ENCODE measurements around the gene CAMK2B. TPM values are rescaled to one million over a fixed set of nuclear protein-coding genes. Genes with fewer than 3 reads are reported as not detected.
"Not testable (repeated sequence)": the region's sequence is repeated elsewhere in the genome, so short reads cannot be mapped to it uniquely, and the experiment has no call there.

Gene CAMK2B
- total and polyA plus RNA-seq, 7 experiments from 2014 or later: 0.12 to 0.61 TPM; not detected in 5

- no peak overlapping the region for H3K4me3 Mint-ChIP-seq
These were observed 151.3 kb downstream of the CAMK2B start for GRCh38 chr7:44173911-44174693.

GRCh38 chr7:44172803-44173424, 152.5 kb downstream of the CAMK2B start:
- DNase-seq: no peak
- no peaks in the 10 kb centered on the region for H3K36me3 ChIP-seq (ENCODE audit: control insufficient read depth in 2 of 3, insufficient read depth in 3 of 3, low read length in 3 of 3)
- no peak for ATAC-seq
- no peak overlapping the region for H3K27ac ChIP-seq (ENCODE audit: low read depth, low read length)
- peaks cover 0 to 3% (median 0%) of the 10 kb centered on the region in 5 donors for H3K36me3 Mint-ChIP-seq
- H3K27me3 ChIP-seq (ENCODE audit: control insufficient read depth in 2 of 2, insufficient read depth in 2 of 2, low read length in 2 of 2): no peaks in the 10 kb centered on the region
- no peak overlapping the region for H3K4me3 ChIP-seq (ENCODE audit: low read length)
- ChIA-PET POLR2A (interaction anchor here (0.8 kb wide), 1 partner anchor 105 kb away, joined by 3 read pairs; no protein-coding TSS in a partner anchor), CTCF (no interaction called here)
- peaks cover 0 to 23% (median 3%) of the 10 kb centered on the region in 5 donors for H3K27me3 Mint-ChIP-seq
- no peaks in the 10 kb centered on the region for H3K9me3 ChIP-seq (ENCODE audit: control insufficient read depth in 2 of 3, low read length in 3 of 3)
- H3K9me3 Mint-ChIP-seq: peaks cover 0 to 12% (median 3%) of the 10 kb centered on the region in 11 donors
- intact Hi-C loops (cut with micrococcal nuclease): no loop called here
- H3K27ac Mint-ChIP-seq: no peak overlapping the region
- H3K4me1 ChIP-seq (ENCODE audit: control insufficient read depth in 2 of 2, insufficient read depth in 2 of 2, low read length in 2 of 2): no peaks in the 10 kb centered on the region
- peaks cover under 1 to 5% (median 2%) of the 10 kb centered on the region in 7 donors for H3K4me1 Mint-ChIP-seq
- H3K4me3 Mint-ChIP-seq: no peak overlapping the region

More at GRCh38 chr7:44173911-44174693, 151.3 kb downstream of the CAMK2B start:
- ChIA-PET POLR2A (no interaction called here), CTCF (no interaction called here)
- Histone ChIP-seq H3K27ac (ENCODE audit: low read depth, low read length) (no peak overlapping the region), H3K27me3 (ENCODE audit: control insufficient read depth in 2 of 2, insufficient read depth in 2 of 2, low read length in 2 of 2) (no peaks in the 10 kb centered on the region), H3K9me3 (ENCODE audit: control insufficient read depth in 2 of 3, low read length in 3 of 3) (no peaks in the 10 kb centered on the region), H3K36me3 (ENCODE audit: control insufficient read depth in 2 of 3, insufficient read depth in 3 of 3, low read length in 3 of 3) (no peaks in the 10 kb centered on the region), H3K4me1 (ENCODE audit: control insufficient read depth in 2 of 2, insufficient read depth in 2 of 2, low read length in 2 of 2) (no peaks in the 10 kb centered on the region), H3K4me3 (ENCODE audit: low read length) (no peak overlapping the region)
- peaks cover 0 to 3% (median 0%) of the 10 kb centered on the region in 7 donors for H3K4me1 Mint-ChIP-seq
- H3K36me3 Mint-ChIP-seq: peaks cover 0 to 3% (median 0%) of the 10 kb centered on the region in 5 donors
- H3K27me3 Mint-ChIP-seq: peaks cover 0 to 25% (median 4%) of the 10 kb centered on the region in 5 donors
- H3K9me3 Mint-ChIP-seq: peaks cover 0 to 12% (median 3%) of the 10 kb centered on the region in 11 donors
- intact Hi-C loops (cut with micrococcal nuclease): no loop called here
- DNase-seq (no peak), ATAC-seq (no peak)
- H3K27ac Mint-ChIP-seq: no peak overlapping the region

GRCh38 chr7:44172352-44172751, 153.0 kb downstream of the CAMK2B start:
- H3K4me1 ChIP-seq (ENCODE audit: control insufficient read depth in 2 of 2, insufficient read depth in 2 of 2, low read length in 2 of 2): no peaks in the 10 kb centered on the region
- ATAC-seq: no peak
- no peaks in the 10 kb centered on the region for H3K9me3 ChIP-seq (ENCODE audit: control insufficient read depth in 2 of 3, low read length in 3 of 3)
- H3K36me3 ChIP-seq (ENCODE audit: control insufficient read depth in 2 of 3, insufficient read depth in 3 of 3, low read length in 3 of 3): no peaks in the 10 kb centered on the region
- H3K27me3 ChIP-seq (ENCODE audit: control insufficient read depth in 2 of 2, insufficient read depth in 2 of 2, low read length in 2 of 2): no peaks in the 10 kb centered on the region
- CTCF ChIA-PET: no interaction called here
- intact Hi-C loops (cut with micrococcal nuclease): no loop called here
- peaks cover 0 to 24% (median 0%) of the 10 kb centered on the region in 5 donors for H3K27me3 Mint-ChIP-seq
- H3K36me3 Mint-ChIP-seq: peaks cover 0 to 3% (median 0%) of the 10 kb centered on the region in 5 donors
- peaks cover 0 to 12% (median 3%) of the 10 kb centered on the region in 11 donors for H3K9me3 Mint-ChIP-seq
- no peak overlapping the region for H3K27ac ChIP-seq (ENCODE audit: low read depth, low read length)
- no peak for DNase-seq
- peaks cover 5 to 11% (median 7%) of the 10 kb centered on the region in 7 donors for H3K4me1 Mint-ChIP-seq
- no peak overlapping the region for H3K4me3 ChIP-seq (ENCODE audit: low read length)
- H3K4me3 Mint-ChIP-seq: no peak overlapping the region
- POLR2A ChIA-PET: interaction anchor here (0.8 kb wide), 1 partner anchor 105 kb away, joined by 3 read pairs; no protein-coding TSS in a partner anchor
- no peak overlapping the region for H3K27ac Mint-ChIP-seq

GRCh38 chr7:44171901-44172300, 153.5 kb downstream of the CAMK2B start:
- H3K27ac Mint-ChIP-seq; H3K4me1 ChIP-seq (ENCODE audit: control insufficient read depth in 2 of 2, insufficient read depth in 2 of 2, low read length in 2 of 2); intact Hi-C loops (cut with micrococcal nuclease); H3K9me3 ChIP-seq (ENCODE audit: control insufficient read depth in 2 of 3, low read length in 3 of 3); ATAC-seq; H3K27me3 ChIP-seq (ENCODE audit: control insufficient read depth in 2 of 2, insufficient read depth in 2 of 2, low read length in 2 of 2); CTCF ChIA-PET; H3K36me3 Mint-ChIP-seq; H3K27ac ChIP-seq (ENCODE audit: low read depth, low read length); DNase-seq; H3K36me3 ChIP-seq (ENCODE audit: control insufficient read depth in 2 of 3, insufficient read depth in 3 of 3, low read length in 3 of 3); H3K4me3 ChIP-seq (ENCODE audit: low read length); H3K4me3 Mint-ChIP-seq: not testable (repeated sequence)
- POLR2A ChIA-PET: interaction anchor here (0.8 kb wide), 1 partner anchor 104 kb away, joined by 3 read pairs; no protein-coding TSS in a partner anchor
- peaks cover 5 to 12% (median 8%) of the 10 kb centered on the region in 7 donors for H3K4me1 Mint-ChIP-seq
- H3K27me3 Mint-ChIP-seq: peaks cover 0 to 27% (median 0%) of the 10 kb centered on the region in 5 donors
- H3K9me3 Mint-ChIP-seq: peaks cover 0 to 12% (median 3%) of the 10 kb centered on the region in 11 donors

GRCh38 chr7:44167920-44168319, 157.5 kb downstream of the CAMK2B start:
- Histone ChIP-seq H3K4me1 (ENCODE audit: control insufficient read depth in 2 of 2, insufficient read depth in 2 of 2, low read length in 2 of 2) (no peaks in the 10 kb centered on the region), H3K9me3 (ENCODE audit: control insufficient read depth in 2 of 3, low read length in 3 of 3) (no peaks in the 10 kb centered on the region), H3K36me3 (ENCODE audit: control insufficient read depth in 2 of 3, insufficient read depth in 3 of 3, low read length in 3 of 3) (no peaks in the 10 kb centered on the region), H3K27me3 (ENCODE audit: control insufficient read depth in 2 of 2, insufficient read depth in 2 of 2, low read length in 2 of 2) (no peaks in the 10 kb centered on the region), H3K27ac (ENCODE audit: low read depth, low read length) (no peak overlapping the region), H3K4me3 (ENCODE audit: low read length) (no peak overlapping the region)
- CTCF ChIA-PET: no interaction called here
- Mint-ChIP-seq H3K36me3 (peaks cover 0 to 3% (median 0%) of the 10 kb centered on the region in 5 donors), H3K4me1 (peaks cover 3 to 12% (median 8%) of the 10 kb centered on the region in 7 donors), H3K27me3 (peaks cover 0 to 27% (median 0%) of the 10 kb centered on the region in 5 donors), H3K9me3 (peaks cover 0 to 18% (median 3%) of the 10 kb centered on the region in 11 donors), H3K4me3 (no peak overlapping the region), H3K27ac (peak overlapping the region in 2 of 9 donors; percentile 32 to 60)
- DNase-seq (no peak), ATAC-seq (no peak)
- POLR2A ChIA-PET: no interaction called here
- intact Hi-C loops (cut with micrococcal nuclease): no loop called here

All from naive thymus-derived CD4-positive, alpha-beta T cell (primary cell).